GM12874 (cell line): ENCODE data around the gene DSP.

Experiments used
- CTCF ChIP-seq: IDR thresholded peaks from 2 replicates; pipeline ENCODE4 v1.5.1; 2011; ENCODE audit warnings: low read depth, mild to moderate bottlenecking, control low read depth, low read length, moderate library complexity; ENCODE audit not compliant: insufficient read depth

DSP gene

GRCh38 chr6:7505189-7505699 lies 36.2 kb upstream of the DSP start:
- no peak for TF ChIP-seq CTCF

GRCh38 chr6:7507600-7507999 lies 33.9 kb upstream of the DSP start:
- TF ChIP-seq CTCF, result no peak

- TF ChIP-seq CTCF, result no peak
Measured at GRCh38 chr6:7512320-7512719, 29.2 kb upstream of the DSP start.

- TF ChIP-seq CTCF, result no peak
Measured at GRCh38 chr6:7513529-7513928, 27.9 kb upstream of the DSP start.

GRCh38 chr6:7515363-7515762 lies 26.1 kb upstream of the DSP start:
- no peak for TF ChIP-seq CTCF

GRCh38 chr6:7518877-7519276 lies 22.6 kb upstream of the DSP start:
- no peak for TF ChIP-seq CTCF

- TF ChIP-seq CTCF, result no peak
Measured at GRCh38 chr6:7522873-7523272, 18.6 kb upstream of the DSP start.

GRCh38 chr6:7523922-7524321 lies 17.5 kb upstream of the DSP start:
- no peak for TF ChIP-seq CTCF
